ENCODE results near the gene KIAA1549. TPM values are rescaled to one million over a fixed set of nuclear protein-coding genes. Genes with fewer than 3 reads are reported as not detected.

KIAA1549 gene
- total and polyA plus RNA-seq, 9 of the 15 experiments (the other 6 are each of a cell fraction or from before 2014, with no cell fraction given) = 0.01 to 0.29 (median 0.07) TPM

DNA sequence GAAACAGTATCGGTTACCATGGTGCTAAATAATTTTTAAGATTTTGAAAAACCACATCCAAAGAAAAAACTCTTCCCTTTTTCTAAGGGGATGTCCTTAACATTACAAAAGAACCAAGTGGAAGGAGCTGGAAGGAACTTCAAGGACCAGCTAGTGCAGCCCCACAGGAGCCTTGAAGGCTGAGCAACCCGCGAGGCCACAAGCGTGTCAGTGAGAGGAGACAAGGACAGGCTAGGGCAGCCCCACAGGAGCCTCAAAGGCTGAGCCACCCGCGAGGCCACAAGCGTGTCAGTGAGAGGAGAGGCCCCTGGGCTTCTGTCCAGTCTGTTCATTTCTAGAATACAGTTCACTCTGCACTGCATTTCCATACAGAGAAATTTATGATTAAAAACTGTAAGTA, 103.1 kb downstream of the KIAA1549 start (continued):
- TF ChIP-seq TFAM (CRISPR knock-in tag; conservative IDR thresholded peaks at IDR 0.05) = no peak

DNA sequence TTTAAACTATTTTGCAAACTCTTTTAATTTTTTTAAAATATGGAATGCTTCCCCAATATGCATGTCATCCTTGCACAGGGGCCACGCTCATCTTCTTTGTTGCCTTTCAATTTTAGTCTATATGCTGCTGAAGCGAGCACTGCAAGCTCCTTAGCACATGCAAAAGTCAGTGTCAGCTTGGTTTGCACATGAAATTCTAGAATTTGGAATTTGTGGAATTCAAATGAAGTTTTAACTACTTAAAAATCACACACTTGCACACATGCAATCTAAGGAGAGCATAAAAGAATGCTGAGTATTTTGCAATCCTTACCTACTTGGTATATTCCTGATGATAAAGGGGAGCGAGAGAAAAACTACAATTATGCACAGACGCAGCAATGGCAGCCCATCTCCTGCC, 104.9 kb downstream of the KIAA1549 start:
- Histone ChIP-seq H3K36me3 (ENCODE audit: control insufficient read depth, insufficient read depth, low read length) (no peaks in the 10 kb centered on the region), H3K9ac (ENCODE audit: insufficient read depth in 1 of 2, low read depth in 2 of 2, low read length in 2 of 2) (no peak overlapping the region), H3K9me3 (replicated peaks; ENCODE audit: control insufficient read depth, insufficient read depth, low read depth, low read length) (no peaks in the 10 kb centered on the region), H2AFZ (ENCODE audit: low read depth, low read length) (no peak overlapping the region), H3K4me2 (ENCODE audit: insufficient read depth, low read length) (no peak overlapping the region), H3K79me2 (ENCODE audit: control insufficient read depth, insufficient read depth, low read length) (no peaks in the 10 kb centered on the region), H3K4me3 (no peak overlapping the region), H4K20me1 (replicated peaks; ENCODE audit: control insufficient read depth, insufficient read depth, low read length) (no peaks in the 10 kb centered on the region), H3K27me3 (ENCODE audit: control insufficient read depth in 2 of 2, insufficient read depth in 2 of 2, low read length in 2 of 2) (peaks cover 20 to 43% of the 10 kb centered on the region in 2 experiments; a peak in 4 of 5 replicates), H3K9me1 (ENCODE audit: control insufficient read depth, insufficient read depth, low read length) (peaks cover 3% of the 10 kb centered on the region), H3K4me1 (replicated peaks in 1 of 2; ENCODE audit: control insufficient read depth in 2 of 2, insufficient read depth in 2 of 2, low read length in 2 of 2) (no peaks in the 10 kb centered on the region), H3K27ac (ENCODE audit: extremely low read depth, low read depth, low read length) (no peak overlapping the region)
- ATAC-seq (no peak), FAIRE-seq (no peak), DNase-seq (ENCODE audit: extremely low read depth in 1 of 4, low spot score in 3 of 4) (no peak)
- BruUV-seq (replicated peaks) = no TSS peak
- no peak for TF ChIP-seq RAD51 (IDR thresholded peaks at IDR 0.05; ENCODE audit: borderline replicate concordance, low read depth)
- TF ChIP-seq CREM (IDR thresholded peaks at IDR 0.05; ENCODE audit: low read depth) = no peak
- no peak for TF ChIP-seq SAFB2 (IDR thresholded peaks at IDR 0.05; ENCODE audit: borderline replicate concordance, low read depth, low read length, severe bottlenecking)
- TF ChIP-seq SMAD1 (IDR thresholded peaks at IDR 0.05; ENCODE audit: low read depth, low read length, partially characterized antibody) = no peak
- TF ChIP-seq RBM34 (IDR thresholded peaks at IDR 0.05; ENCODE audit: borderline replicate concordance, insufficient read depth, low read length) = no peak
- TF ChIP-seq GTF2E2 (tag; IDR thresholded peaks at IDR 0.05) = no peak
- TF ChIP-seq, protein P1, sequence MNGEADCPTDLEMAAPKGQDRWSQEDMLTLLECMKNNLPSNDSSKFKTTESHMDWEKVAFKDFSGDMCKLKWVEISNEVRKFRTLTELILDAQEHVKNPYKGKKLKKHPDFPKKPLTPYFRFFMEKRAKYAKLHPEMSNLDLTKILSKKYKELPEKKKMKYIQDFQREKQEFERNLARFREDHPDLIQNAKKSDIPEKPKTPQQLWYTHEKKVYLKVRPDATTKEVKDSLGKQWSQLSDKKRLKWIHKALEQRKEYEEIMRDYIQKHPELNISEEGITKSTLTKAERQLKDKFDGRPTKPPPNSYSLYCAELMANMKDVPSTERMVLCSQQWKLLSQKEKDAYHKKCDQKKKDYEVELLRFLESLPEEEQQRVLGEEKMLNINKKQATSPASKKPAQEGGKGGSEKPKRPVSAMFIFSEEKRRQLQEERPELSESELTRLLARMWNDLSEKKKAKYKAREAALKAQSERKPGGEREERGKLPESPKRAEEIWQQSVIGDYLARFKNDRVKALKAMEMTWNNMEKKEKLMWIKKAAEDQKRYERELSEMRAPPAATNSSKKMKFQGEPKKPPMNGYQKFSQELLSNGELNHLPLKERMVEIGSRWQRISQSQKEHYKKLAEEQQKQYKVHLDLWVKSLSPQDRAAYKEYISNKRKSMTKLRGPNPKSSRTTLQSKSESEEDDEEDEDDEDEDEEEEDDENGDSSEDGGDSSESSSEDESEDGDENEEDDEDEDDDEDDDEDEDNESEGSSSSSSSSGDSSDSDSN (IDR thresholded peaks at IDR 0.05; ENCODE audit: borderline replicate concordance in 1 of 2, low read depth in 2 of 2, low read length in 2 of 2) = no peak
- WGBS (ENCODE audit: insufficient coverage, low coverage, missing lambda C conversion rate) = 10% methylated on average over 4 of the region's 4 CpGs
- intact Hi-C loops (cut with micrococcal nuclease) = no loop called here
- in situ Hi-C loops (cut with MboI) = no loop called here
- CTCF ChIA-PET (ENCODE audit: low intra/inter-chr PET ratio) = no interaction called here
- POLR2A ChIA-PET = no interaction called here
